ENCODE results near the gene MAGI2. TPM values are rescaled to one million over a fixed set of nuclear protein-coding genes. Genes with fewer than 3 reads are reported as not detected.

MAGI2 gene
- total RNA-seq, 1 experiment from 2014 or later = 0.34 TPM

DNA sequence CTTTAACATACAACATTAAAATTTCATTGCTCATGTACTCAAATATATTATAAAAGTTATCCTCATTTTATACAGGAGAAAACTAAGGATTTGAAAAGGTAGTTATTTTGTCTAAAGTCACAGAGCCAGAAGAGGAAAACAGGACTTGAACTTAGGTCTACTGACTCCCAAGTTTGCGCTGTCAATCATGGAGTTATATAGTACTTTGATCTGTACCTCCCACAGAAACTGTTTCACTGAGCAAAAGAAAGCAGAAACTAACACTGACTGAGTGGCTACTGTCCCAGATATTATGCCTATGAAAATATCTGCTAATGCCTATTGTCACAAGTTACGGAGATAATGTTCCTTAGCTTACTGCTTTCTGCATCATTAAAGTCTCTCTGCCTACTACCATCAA lies 329.1 kb downstream of the MAGI2 start:
- BruUV-seq (replicated peaks) = no TSS peak
- DNase-seq (ENCODE audit: low spot score) = no peak
- Histone ChIP-seq H3K27ac (ENCODE audit: low read depth, low read length, poor library complexity, severe bottlenecking) (no peak overlapping the region), H3K9me3 (ENCODE audit: low read depth, low read length, poor library complexity, severe bottlenecking) (no peaks in the 10 kb centered on the region), H3K4me1 (ENCODE audit: insufficient read depth, low read length, poor library complexity, severe bottlenecking) (no peaks in the 10 kb centered on the region), H3K36me3 (ENCODE audit: insufficient read depth, low read length, poor library complexity, severe bottlenecking) (no peaks in the 10 kb centered on the region), H3K4me3 (ENCODE audit: low read depth, low read length, poor library complexity, severe bottlenecking) (no peak overlapping the region), H3K27me3 (replicated peaks; ENCODE audit: insufficient read depth, low read depth, low read length, poor library complexity) (no peaks in the 10 kb centered on the region)
- POLR2A ChIA-PET (ENCODE audit: low non-redundant PET) = no interaction called here
- intact Hi-C loops (cut with micrococcal nuclease; ENCODE audit: unreplicated experiment) = no loop called here
- CTCF ChIA-PET = no interaction called here
- no peak for TF ChIP-seq CTCF (conservative IDR thresholded peaks at IDR 0.05; ENCODE audit: low read depth, low read length)
- TF ChIP-seq EZH2 (IDR thresholded peaks at IDR 0.05; ENCODE audit: borderline replicate concordance, low read depth, low read length, poor library complexity, severe bottlenecking) = no peak

DNA sequence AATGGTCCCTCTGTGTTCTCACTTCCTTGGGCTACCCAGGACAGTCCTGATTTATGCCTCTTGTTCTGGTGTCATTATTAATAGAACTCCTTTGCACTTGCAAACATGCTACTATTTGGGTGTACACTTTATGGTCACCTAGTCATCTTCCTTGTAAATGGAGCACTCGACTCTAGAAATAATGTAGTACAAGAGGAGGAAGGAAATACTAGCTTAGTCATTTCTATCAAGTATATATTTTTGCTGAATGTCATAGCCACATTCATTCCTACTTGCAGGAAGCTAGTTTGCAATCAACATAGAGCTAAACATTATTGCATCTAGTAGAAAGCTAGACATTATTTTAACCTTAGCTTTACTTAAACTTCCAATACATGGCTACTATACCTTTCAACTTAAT lies 335.3 kb downstream of the MAGI2 start:
- intact Hi-C loops (cut with micrococcal nuclease; ENCODE audit: unreplicated experiment) = no loop called here
- no TSS peak for BruUV-seq (replicated peaks)
- TF ChIP-seq CTCF (conservative IDR thresholded peaks at IDR 0.05; ENCODE audit: low read depth, low read length) = no peak

DNA sequence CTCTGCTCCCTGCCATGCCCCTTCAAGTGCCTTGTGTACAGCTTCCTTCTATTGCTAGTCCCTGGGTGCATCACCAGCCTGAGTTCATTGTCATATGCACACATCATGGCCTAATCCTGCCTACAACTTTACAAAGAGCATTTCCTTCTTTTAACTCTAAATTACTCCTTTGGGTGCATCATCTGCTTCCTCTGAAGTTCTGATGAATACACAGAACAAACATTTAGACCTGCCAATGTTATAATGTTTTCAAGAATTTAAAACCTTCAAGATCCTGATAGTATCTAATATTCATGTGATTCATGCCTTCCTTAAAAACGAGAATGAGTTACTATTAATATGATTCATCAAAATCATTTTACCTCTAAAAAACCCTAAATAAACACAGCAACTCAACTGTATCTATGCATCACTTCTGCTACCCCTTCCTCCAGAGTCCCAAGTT lies 357.1 kb downstream of the MAGI2 start:
- H3K4me3 ChIP-seq (ENCODE audit: low read depth, low read length, poor library complexity, severe bottlenecking) = no peak overlapping the region
- no peaks in the 10 kb centered on the region for H3K27me3 ChIP-seq (replicated peaks; ENCODE audit: insufficient read depth, low read depth, low read length, poor library complexity)
- peak; percentile 4 for DNase-seq (ENCODE audit: low spot score)
- H3K4me1 ChIP-seq (ENCODE audit: insufficient read depth, low read length, poor library complexity, severe bottlenecking) = peaks cover 13% of the 10 kb centered on the region
- no peak overlapping the region for H3K27ac ChIP-seq (ENCODE audit: low read depth, low read length, poor library complexity, severe bottlenecking)
- ChIA-PET POLR2A (ENCODE audit: low non-redundant PET) (no interaction called here), CTCF (no interaction called here)
- no TSS peak for BruUV-seq (replicated peaks)
- TF ChIP-seq EZH2 (IDR thresholded peaks at IDR 0.05; ENCODE audit: borderline replicate concordance, low read depth, low read length, poor library complexity, severe bottlenecking) = no peak
- TF ChIP-seq CTCF (conservative IDR thresholded peaks at IDR 0.05; ENCODE audit: low read depth, low read length) = no peak
- H3K36me3 ChIP-seq (ENCODE audit: insufficient read depth, low read length, poor library complexity, severe bottlenecking) = no peaks in the 10 kb centered on the region
- intact Hi-C loops (cut with micrococcal nuclease; ENCODE audit: unreplicated experiment) = no loop called here
- no peaks in the 10 kb centered on the region for H3K9me3 ChIP-seq (ENCODE audit: low read depth, low read length, poor library complexity, severe bottlenecking)

More for the DNA sequence above, 335.3 kb downstream of the MAGI2 start:
- DNase-seq (ENCODE audit: low spot score) = no peak
- H3K9me3 ChIP-seq (ENCODE audit: low read depth, low read length, poor library complexity, severe bottlenecking) = no peaks in the 10 kb centered on the region
- H3K27me3 ChIP-seq (replicated peaks; ENCODE audit: insufficient read depth, low read depth, low read length, poor library complexity) = no peaks in the 10 kb centered on the region
- no peak overlapping the region for H3K4me3 ChIP-seq (ENCODE audit: low read depth, low read length, poor library complexity, severe bottlenecking)
- ChIA-PET CTCF (no interaction called here), POLR2A (ENCODE audit: low non-redundant PET) (no interaction called here)
- no peaks in the 10 kb centered on the region for H3K4me1 ChIP-seq (ENCODE audit: insufficient read depth, low read length, poor library complexity, severe bottlenecking)
- H3K36me3 ChIP-seq (ENCODE audit: insufficient read depth, low read length, poor library complexity, severe bottlenecking) = no peaks in the 10 kb centered on the region
- H3K27ac ChIP-seq (ENCODE audit: low read depth, low read length, poor library complexity, severe bottlenecking) = no peak overlapping the region

Data from A673 (cell line).